ENCODE measurements around the gene SLC39A10.
"Not testable (repeated sequence)": the region's sequence is repeated elsewhere in the genome, so short reads cannot be mapped to it uniquely, and the experiment has no call there.

DNA sequence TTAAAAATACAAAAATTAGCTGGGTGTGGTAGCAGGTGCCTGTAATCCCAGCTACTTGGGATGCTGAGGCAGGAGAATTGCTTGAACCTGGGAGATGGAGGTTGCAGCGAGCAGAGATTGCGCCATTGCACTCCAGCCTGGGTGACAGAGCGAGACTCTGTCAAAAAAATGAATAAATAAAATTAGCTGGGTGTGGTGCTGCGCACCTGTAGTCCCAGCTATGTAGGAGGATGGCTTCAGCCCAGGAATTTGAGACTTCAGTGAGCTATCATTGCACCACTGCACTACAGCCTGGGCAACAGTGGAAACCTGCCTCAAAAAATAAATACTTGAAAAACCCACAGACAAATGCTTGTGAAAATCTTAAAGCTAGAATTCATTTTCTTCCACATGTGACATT is 8.1 kb downstream of the SLC39A10 start:
- not testable (repeated sequence) for TF ChIP-seq EZH2 (IDR thresholded peaks at IDR 0.05; ENCODE audit: borderline replicate concordance, insufficient read depth, low read depth, low read length, poor library complexity, severe bottlenecking)
- TF ChIP-seq, protein P1, sequence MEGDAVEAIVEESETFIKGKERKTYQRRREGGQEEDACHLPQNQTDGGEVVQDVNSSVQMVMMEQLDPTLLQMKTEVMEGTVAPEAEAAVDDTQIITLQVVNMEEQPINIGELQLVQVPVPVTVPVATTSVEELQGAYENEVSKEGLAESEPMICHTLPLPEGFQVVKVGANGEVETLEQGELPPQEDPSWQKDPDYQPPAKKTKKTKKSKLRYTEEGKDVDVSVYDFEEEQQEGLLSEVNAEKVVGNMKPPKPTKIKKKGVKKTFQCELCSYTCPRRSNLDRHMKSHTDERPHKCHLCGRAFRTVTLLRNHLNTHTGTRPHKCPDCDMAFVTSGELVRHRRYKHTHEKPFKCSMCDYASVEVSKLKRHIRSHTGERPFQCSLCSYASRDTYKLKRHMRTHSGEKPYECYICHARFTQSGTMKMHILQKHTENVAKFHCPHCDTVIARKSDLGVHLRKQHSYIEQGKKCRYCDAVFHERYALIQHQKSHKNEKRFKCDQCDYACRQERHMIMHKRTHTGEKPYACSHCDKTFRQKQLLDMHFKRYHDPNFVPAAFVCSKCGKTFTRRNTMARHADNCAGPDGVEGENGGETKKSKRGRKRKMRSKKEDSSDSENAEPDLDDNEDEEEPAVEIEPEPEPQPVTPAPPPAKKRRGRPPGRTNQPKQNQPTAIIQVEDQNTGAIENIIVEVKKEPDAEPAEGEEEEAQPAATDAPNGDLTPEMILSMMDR (IDR thresholded peaks at IDR 0.05) = not testable (repeated sequence)
